GM12892 (cell line): Measurements from ENCODE around the gene GLCCI1.

Experiments used
- POLR2AphosphoS5 ChIP-seq: IDR thresholded peaks from 2 replicates; pipeline ENCODE4 v1.6.1; 2011; ENCODE audit warnings: low read depth, low read length, control low read depth
- TAF1 ChIP-seq: IDR thresholded peaks from 2 replicates; pipeline ENCODE4 v1.6.1; 2011; ENCODE audit warnings: low read depth, mild to moderate bottlenecking, control low read depth, low read length, borderline replicate concordance

DNA sequence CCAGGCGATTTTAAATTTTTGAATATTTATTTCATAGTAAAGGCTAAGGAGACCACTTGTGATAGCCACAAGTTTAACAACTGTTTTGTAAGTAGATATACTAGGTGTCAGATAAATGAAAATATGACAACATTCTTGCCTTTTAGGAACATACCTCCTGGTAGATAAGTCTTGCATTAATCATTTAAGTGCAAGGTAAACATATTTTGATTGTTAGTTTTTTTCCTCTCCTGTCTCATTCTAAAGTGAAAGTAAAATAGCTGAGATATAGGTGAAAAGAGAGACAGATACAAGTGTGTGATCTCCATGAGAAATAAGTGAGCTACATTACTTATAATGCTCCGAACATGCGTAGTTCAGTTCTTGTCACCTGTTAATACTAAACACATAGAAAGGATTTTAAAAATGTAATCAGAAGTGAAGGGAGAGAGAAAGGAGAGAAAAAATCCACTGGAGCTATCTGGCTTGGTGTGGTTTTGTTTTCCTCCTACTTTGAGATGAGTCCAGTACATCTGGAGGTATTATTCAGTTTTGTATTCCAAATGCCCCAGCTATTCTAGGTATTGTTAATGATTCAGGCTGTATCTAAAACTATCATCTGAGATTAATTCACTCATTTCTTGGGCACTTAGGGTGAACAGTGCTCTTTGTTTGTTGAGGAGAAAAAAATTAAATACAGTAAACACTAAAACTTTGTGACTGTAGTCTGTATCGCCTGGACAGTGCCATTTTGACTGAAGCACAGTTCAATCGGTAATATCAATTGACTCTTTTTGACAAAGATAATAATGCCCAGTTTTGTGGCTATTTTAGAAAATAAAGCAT lies 21.2 kb downstream of the GLCCI1 start:
- no peak for TF ChIP-seq POLR2AphosphoS5
- no peak for TF ChIP-seq TAF1
